Spinal cord (tissue), 10 donors: Measurements from ENCODE around the gene UMODL1. TPM values are rescaled to one million over a fixed set of nuclear protein-coding genes. Genes with fewer than 3 reads are reported as not detected.

ENCODE experiments used
- DNase-seq, 6 donors: peaks; one replicate each; pipeline versions ENCODE4 v3.0.0 to v3.0.0-alpha.2; 2013 to 2015; ENCODE audit warnings: low spot score in 6 of 6, low read depth in 4 of 6
- H3K27ac ChIP-seq: one replicate; pipeline ENCODE4 v1.5.1; 2013; ENCODE audit warnings: low read depth, low read length, control low read depth
- H3K27me3 ChIP-seq: one replicate; pipeline ENCODE4 v1.6.1; 2013; ENCODE audit warnings: low read length; ENCODE audit not compliant: control insufficient read depth, insufficient read depth
- H3K36me3 ChIP-seq: one replicate; pipeline ENCODE4 v1.6.1; 2013; ENCODE audit warnings: low read length; ENCODE audit not compliant: control insufficient read depth, insufficient read depth
- H3K4me1 ChIP-seq: one replicate; pipeline ENCODE4 v1.6.1; 2013; ENCODE audit warnings: low read length; ENCODE audit not compliant: control insufficient read depth, insufficient read depth
- H3K4me3 ChIP-seq: one replicate; pipeline ENCODE4 v1.5.1; 2013; ENCODE audit warnings: low read depth, low read length, control low read depth
- H3K9me3 ChIP-seq: one replicate; pipeline ENCODE4 v1.6.1; 2013; ENCODE audit warnings: low read length; ENCODE audit not compliant: control insufficient read depth, insufficient read depth
- WGBS: methylation state at CpG from one replicate; pipeline ENCODE4 v1.1.5; 2013; ENCODE audit warnings: missing lambda C conversion rate; ENCODE audit not compliant: insufficient coverage; 5-methylcytosine and 5-hydroxymethylcytosine counted together
- polyA plus RNA-seq, 2 donors: library from polyadenylated mRNA; unstranded; fragments of 120-200 nt; gene quantifications; one replicate each; pipeline ENCODE4 v1.2.1, GENCODE V29; 2013; ENCODE audit not compliant: insufficient read length in 2 of 2
- total RNA-seq, 2 donors: library from RNA; depleted of rRNA in 1 of 2; stranded (reverse); fragments of 120-200 nt in 1 of 2; fragments of >200 nt in 1 of 2; gene quantifications; one replicate each; pipeline versions ENCODE4 v1.2.3 to v1.2.4, GENCODE V29; 2013 to 2014
- donor health status: healthy.

UMODL1 gene
- total and polyA plus RNA-seq, 4 donors = 0.11 to 0.21 (median 0.17) TPM; not detected in 1

- Histone ChIP-seq H3K27ac (peak overlapping the region; percentile 73), H3K4me3 (no peak overlapping the region), H3K4me1 (peaks cover 36% of the 10 kb centered on the region), H3K9me3 (no peaks in the 10 kb centered on the region), H3K27me3 (no peaks in the 10 kb centered on the region), H3K36me3 (no peaks in the 10 kb centered on the region)
- WGBS = 68% methylated on average over 4 of the region's 11 CpGs
- no peak for DNase-seq
Observed at GRCh38 chr21:42157606-42158310, 86.6 kb downstream of the UMODL1 start.

GRCh38 chr21:42158846-42159245 is 87.7 kb downstream of the UMODL1 start:
- 77% methylated on average over 6 of the region's 8 CpGs for WGBS
- Histone ChIP-seq H3K4me3 (no peak overlapping the region), H3K4me1 (peaks cover 36% of the 10 kb centered on the region), H3K36me3 (no peaks in the 10 kb centered on the region), H3K27me3 (no peaks in the 10 kb centered on the region), H3K27ac (no peak overlapping the region), H3K9me3 (no peaks in the 10 kb centered on the region)
- no peak for DNase-seq

GRCh38 chr21:42159560-42160110 is 88.5 kb downstream of the UMODL1 start:
- no peaks in the 10 kb centered on the region for H3K27me3 ChIP-seq
- H3K4me1 ChIP-seq = peaks cover 36% of the 10 kb centered on the region
- no peak for DNase-seq
- H3K36me3 ChIP-seq = no peaks in the 10 kb centered on the region
- no peak overlapping the region for H3K4me3 ChIP-seq
- no peak overlapping the region for H3K27ac ChIP-seq
- WGBS = 78% methylated on average over 11 of the region's 11 CpGs
- H3K9me3 ChIP-seq = no peaks in the 10 kb centered on the region

- 80% methylated on average over 17 of the region's 25 CpGs for WGBS
- no peaks in the 10 kb centered on the region for H3K36me3 ChIP-seq
- H3K9me3 ChIP-seq = no peaks in the 10 kb centered on the region
- H3K27me3 ChIP-seq = no peaks in the 10 kb centered on the region
- H3K4me3 ChIP-seq = no peak overlapping the region
- peaks cover 35% of the 10 kb centered on the region for H3K4me1 ChIP-seq
- DNase-seq = no peak
- no peak overlapping the region for H3K27ac ChIP-seq
Observed at GRCh38 chr21:42160111-42160721, 89.1 kb downstream of the UMODL1 start.

GRCh38 chr21:42160765-42161164 is 89.6 kb downstream of the UMODL1 start:
- Histone ChIP-seq H3K27ac (no peak overlapping the region), H3K4me1 (peaks cover 32% of the 10 kb centered on the region), H3K27me3 (no peaks in the 10 kb centered on the region), H3K9me3 (no peaks in the 10 kb centered on the region), H3K4me3 (no peak overlapping the region), H3K36me3 (no peaks in the 10 kb centered on the region)
- DNase-seq = no peak
- WGBS = 96% methylated on average over 6 of the region's 9 CpGs

GRCh38 chr21:42161401-42161955 is 90.4 kb downstream of the UMODL1 start:
- Histone ChIP-seq H3K4me3 (no peak overlapping the region), H3K4me1 (peaks cover 30% of the 10 kb centered on the region), H3K9me3 (no peaks in the 10 kb centered on the region), H3K27ac (no peak overlapping the region), H3K27me3 (no peaks in the 10 kb centered on the region), H3K36me3 (no peaks in the 10 kb centered on the region)
- 74% methylated on average over 6 of the region's 7 CpGs for WGBS
- no peak for DNase-seq

GRCh38 chr21:42161956-42162681 is 91.0 kb downstream of the UMODL1 start:
- Histone ChIP-seq H3K36me3 (no peaks in the 10 kb centered on the region), H3K4me3 (no peak overlapping the region), H3K27me3 (no peaks in the 10 kb centered on the region), H3K4me1 (peaks cover 24% of the 10 kb centered on the region), H3K9me3 (no peaks in the 10 kb centered on the region), H3K27ac (no peak overlapping the region)
- WGBS = 61% methylated on average over 15 of the region's 15 CpGs
- DNase-seq = peak in 2 of 6 donors; percentile 33 to 43

GRCh38 chr21:42162831-42163510 is 91.9 kb downstream of the UMODL1 start:
- Histone ChIP-seq H3K4me1 (peaks cover 15% of the 10 kb centered on the region), H3K27me3 (no peaks in the 10 kb centered on the region), H3K27ac (no peak overlapping the region), H3K9me3 (no peaks in the 10 kb centered on the region), H3K36me3 (no peaks in the 10 kb centered on the region), H3K4me3 (no peak overlapping the region)
- no peak for DNase-seq
- 82% methylated on average over 9 of the region's 9 CpGs for WGBS

GRCh38 chr21:42163511-42163863 is 92.4 kb downstream of the UMODL1 start:
- WGBS = 90% methylated on average over 8 of the region's 10 CpGs
- H3K27me3 ChIP-seq = no peaks in the 10 kb centered on the region

More at GRCh38 chr21:42163511-42163863, 92.4 kb downstream of the UMODL1 start:
- Histone ChIP-seq H3K36me3 (no peaks in the 10 kb centered on the region), H3K4me3 (no peak overlapping the region), H3K4me1 (peaks cover 15% of the 10 kb centered on the region), H3K27ac (no peak overlapping the region), H3K9me3 (no peaks in the 10 kb centered on the region)
- no peak for DNase-seq
